Measurements from ENCODE around the gene MIEN1. TPM values are rescaled to one million over a fixed set of nuclear protein-coding genes. Genes with fewer than 3 reads are reported as not detected.

Gene MIEN1
- total RNA-seq, 2 donors from 2014 or later, result 74.1 to 103 TPM

DNA sequence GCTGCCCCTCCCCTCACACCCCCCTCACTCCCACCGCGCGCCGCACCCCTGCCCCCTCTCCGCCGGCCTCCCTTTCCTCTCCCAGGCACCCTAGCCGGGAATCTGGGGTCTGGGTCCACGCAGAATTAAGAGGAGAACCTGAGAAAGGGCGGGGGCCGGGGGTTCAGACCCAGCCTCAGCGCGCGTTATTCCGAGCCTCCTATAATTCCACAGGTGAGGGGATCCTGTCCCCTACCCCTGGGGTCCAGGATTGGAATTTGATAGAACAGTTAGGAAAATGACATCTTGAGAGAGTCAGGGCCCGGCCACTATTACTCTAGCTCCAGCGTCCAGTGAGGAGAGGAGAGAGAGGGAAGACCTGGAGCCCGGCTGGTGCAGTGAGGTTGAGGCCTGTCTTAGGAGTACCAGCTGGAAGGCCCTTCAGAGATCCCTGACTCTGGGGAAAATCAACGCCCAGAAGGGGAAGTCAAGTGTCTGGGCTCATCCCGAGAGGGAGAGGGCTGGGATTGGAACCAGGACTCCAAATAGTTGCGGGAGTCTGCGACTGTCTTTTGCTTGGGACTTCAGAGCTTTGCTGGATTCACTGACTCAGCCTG, 24.7 kb upstream of the MIEN1 start:
- peak; percentile 43 for DNase-seq
- no peaks in the 10 kb centered on the region for H3K4me1 ChIP-seq
- intact Hi-C loops (cut with DNase I), result loop anchor here (5.0 kb wide), 2 partner anchors 133 to 203 kb away; no protein-coding TSS in a partner anchor
- peak overlapping the region; percentile 81 for H3K27ac ChIP-seq
- no peaks in the 10 kb centered on the region for H3K27me3 ChIP-seq
- no peaks in the 10 kb centered on the region for H3K9me3 ChIP-seq
- peak overlapping the region; percentile 87 to 93 for H3K9ac ChIP-seq (ENCODE audit: low read depth in 2 of 2, low read length in 2 of 2)
- TF ChIP-seq, protein P1, sequence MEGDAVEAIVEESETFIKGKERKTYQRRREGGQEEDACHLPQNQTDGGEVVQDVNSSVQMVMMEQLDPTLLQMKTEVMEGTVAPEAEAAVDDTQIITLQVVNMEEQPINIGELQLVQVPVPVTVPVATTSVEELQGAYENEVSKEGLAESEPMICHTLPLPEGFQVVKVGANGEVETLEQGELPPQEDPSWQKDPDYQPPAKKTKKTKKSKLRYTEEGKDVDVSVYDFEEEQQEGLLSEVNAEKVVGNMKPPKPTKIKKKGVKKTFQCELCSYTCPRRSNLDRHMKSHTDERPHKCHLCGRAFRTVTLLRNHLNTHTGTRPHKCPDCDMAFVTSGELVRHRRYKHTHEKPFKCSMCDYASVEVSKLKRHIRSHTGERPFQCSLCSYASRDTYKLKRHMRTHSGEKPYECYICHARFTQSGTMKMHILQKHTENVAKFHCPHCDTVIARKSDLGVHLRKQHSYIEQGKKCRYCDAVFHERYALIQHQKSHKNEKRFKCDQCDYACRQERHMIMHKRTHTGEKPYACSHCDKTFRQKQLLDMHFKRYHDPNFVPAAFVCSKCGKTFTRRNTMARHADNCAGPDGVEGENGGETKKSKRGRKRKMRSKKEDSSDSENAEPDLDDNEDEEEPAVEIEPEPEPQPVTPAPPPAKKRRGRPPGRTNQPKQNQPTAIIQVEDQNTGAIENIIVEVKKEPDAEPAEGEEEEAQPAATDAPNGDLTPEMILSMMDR (IDR thresholded peaks at IDR 0.05), result no peak
- peak overlapping the region; percentile 51 for H3K4me3 ChIP-seq
- H3K36me3 ChIP-seq, result no peaks in the 10 kb centered on the region

DNA sequence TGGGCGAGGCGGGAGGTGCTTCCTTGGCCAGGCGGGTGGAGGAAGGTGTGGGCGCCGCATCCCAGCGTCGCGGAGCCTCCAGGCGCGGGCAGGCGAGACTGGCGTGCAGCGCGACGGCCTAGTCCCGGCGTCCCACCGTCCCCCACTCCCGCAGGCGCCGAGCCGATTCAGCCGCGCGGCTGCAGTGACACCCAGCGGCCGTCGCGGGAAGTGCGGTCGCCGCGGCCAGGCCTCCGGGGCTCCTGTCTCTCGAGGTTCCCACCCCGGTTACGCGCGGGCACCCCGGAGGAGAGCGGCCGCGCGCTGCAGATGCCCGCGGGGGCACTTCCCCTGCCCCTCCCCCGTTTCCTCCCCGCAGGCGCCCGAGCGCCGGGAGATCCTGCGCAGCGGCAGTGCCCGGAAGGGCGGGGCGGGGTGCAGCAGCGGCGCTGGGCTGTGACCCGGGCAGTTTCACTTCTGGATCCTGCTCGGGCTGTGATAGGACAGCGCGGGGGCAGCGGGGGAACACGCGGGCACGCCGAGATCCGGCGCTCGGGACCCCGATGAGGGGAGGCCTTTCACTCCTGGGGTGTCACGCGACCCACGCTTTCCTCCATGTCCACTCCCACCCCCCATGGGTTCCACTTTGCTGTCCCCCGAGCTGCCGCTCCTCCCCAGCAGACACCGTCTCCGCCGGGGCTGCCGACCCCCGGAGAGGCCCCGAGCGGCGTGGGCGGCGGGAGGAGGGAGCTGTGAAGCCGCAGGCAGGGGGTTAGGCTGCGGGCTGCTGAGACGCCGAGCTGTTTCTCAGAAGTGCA, 24.0 kb upstream of the MIEN1 start:
- Histone ChIP-seq H3K36me3 (no peaks in the 10 kb centered on the region), H3K27ac (peak overlapping the region; percentile 81), H3K27me3 (no peaks in the 10 kb centered on the region), H3K9me3 (no peaks in the 10 kb centered on the region), H3K4me1 (no peaks in the 10 kb centered on the region), H3K9ac (ENCODE audit: low read depth in 2 of 2, low read length in 2 of 2) (peak overlapping the region; percentile 87 to 93), H3K4me3 (peak overlapping the region; percentile 51)
- peak; percentile 94 for DNase-seq
- intact Hi-C loops (cut with DNase I), result loop anchor here (5.0 kb wide), 2 partner anchors 132 to 202 kb away; no protein-coding TSS in a partner anchor
- TF ChIP-seq, protein P1 (IDR thresholded peaks at IDR 0.05), result peak; percentile 94

DNA sequence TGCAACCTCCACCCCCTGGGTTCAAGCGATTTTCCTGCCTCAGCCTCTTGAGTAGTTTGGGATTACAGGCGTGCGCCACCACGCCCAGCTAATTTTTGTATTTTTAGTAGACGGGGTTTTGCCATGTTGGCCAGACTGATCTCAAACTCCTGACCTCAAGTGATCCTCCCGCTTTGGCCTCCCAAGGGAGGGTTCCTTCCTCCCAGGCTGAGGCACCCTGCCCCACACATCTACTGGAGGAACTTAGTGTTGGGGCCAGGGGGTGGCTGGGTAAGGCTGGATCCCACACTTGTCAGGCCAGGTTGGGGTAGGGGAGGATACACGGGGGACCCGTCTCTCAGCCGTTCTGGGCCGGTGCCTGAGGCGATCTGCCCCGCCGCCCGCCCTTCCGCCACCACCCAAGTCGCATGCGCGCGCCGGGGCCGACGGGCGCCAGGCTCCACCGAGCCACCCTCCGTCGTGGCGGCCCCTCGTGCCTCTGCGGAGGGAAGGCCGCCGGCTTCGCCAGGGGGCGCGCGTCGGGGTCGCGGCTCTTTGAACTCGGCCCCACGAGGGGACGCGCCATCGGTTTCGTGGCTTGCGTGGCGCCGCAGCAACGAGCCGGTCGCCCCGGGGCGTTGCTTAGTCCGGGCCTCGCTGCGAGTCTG, 23.3 kb upstream of the MIEN1 start:
- no peaks in the 10 kb centered on the region for H3K4me1 ChIP-seq
- TF ChIP-seq, protein P1 (IDR thresholded peaks at IDR 0.05), result no peak
- peak overlapping the region; percentile 42 to 93 for H3K9ac ChIP-seq (ENCODE audit: low read depth in 2 of 2, low read length in 2 of 2)
- intact Hi-C loops (cut with DNase I), result loop anchor here (5.0 kb wide), 2 partner anchors 131 to 201 kb away; no protein-coding TSS in a partner anchor
- peak; percentile 67 for DNase-seq
- peak overlapping the region; percentile 51 for H3K4me3 ChIP-seq
- H3K36me3 ChIP-seq, result no peaks in the 10 kb centered on the region
- H3K27me3 ChIP-seq, result no peaks in the 10 kb centered on the region
- H3K27ac ChIP-seq, result peak overlapping the region; percentile 81
- no peaks in the 10 kb centered on the region for H3K9me3 ChIP-seq

DNA sequence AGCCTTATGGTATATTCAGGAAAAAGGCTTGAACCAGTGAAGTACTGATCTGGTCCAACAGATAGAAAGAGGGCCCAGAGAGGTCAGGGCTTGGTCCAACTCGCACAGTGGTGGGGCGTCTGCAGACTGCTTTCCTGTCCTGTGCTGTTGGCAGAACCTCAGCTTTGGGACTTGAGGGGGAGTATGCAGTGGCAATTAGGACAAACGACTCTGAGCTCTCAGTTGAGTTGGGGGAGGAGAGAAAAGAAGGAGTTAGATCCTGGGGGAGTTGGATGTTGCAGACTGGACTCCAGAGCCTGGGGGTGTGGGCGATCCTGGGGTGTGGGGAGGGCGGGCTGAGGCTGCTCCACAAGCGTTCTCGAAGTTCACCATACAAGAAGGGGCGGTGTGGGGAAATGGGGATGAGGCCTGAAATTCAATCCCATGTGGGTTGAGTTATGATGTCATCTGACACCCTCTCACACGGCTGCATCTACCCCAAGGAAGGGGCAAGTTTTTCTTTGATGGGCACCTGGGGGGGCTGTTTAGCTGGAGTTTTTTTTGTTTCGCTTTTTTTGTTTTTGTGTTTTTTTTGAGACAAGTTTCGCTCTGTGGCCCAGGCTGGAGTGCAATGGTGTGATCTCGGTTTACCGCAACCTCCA, 22.0 kb upstream of the MIEN1 start:
- DNase-seq, result no peak
- intact Hi-C loops (cut with DNase I), result loop anchor here (5.0 kb wide), 2 partner anchors 130 to 200 kb away; no protein-coding TSS in a partner anchor

More for the DNA sequence above, 22.0 kb upstream of the MIEN1 start:
- no peak overlapping the region for H3K27ac ChIP-seq
- no peak overlapping the region for H3K4me3 ChIP-seq
- no peaks in the 10 kb centered on the region for H3K4me1 ChIP-seq
- no peaks in the 10 kb centered on the region for H3K9me3 ChIP-seq
- no peaks in the 10 kb centered on the region for H3K36me3 ChIP-seq
- H3K9ac ChIP-seq (ENCODE audit: low read depth in 2 of 2, low read length in 2 of 2), result no peak overlapping the region
- H3K27me3 ChIP-seq, result no peaks in the 10 kb centered on the region
- TF ChIP-seq, protein P1 (IDR thresholded peaks at IDR 0.05), result no peak
